ENCODE data around the gene IL17RD. TPM values are rescaled to one million over a fixed set of nuclear protein-coding genes. Genes with fewer than 3 reads are reported as not detected.

The IL17RD gene
- total RNA-seq, 2 experiments from 2014 or later, result not detected

GRCh38 chr3:57127891-57128518 is 37.1 kb downstream of the IL17RD start:
- Histone ChIP-seq H3K9me3 (ENCODE audit: control insufficient read depth in 1 of 2, insufficient read depth in 1 of 2, low read length in 2 of 2) (no peaks in the 10 kb centered on the region), H3K4me1 (ENCODE audit: insufficient read depth, low read length) (peaks cover 5% of the 10 kb centered on the region), H3K27ac (ENCODE audit: low read depth in 1 of 2, low read length in 2 of 2) (no peak overlapping the region), H3K4me3 (ENCODE audit: low read length) (no peak overlapping the region), H3K36me3 (ENCODE audit: insufficient read depth, low read length) (no peaks in the 10 kb centered on the region), H3K27me3 (ENCODE audit: control insufficient read depth in 1 of 2, insufficient read depth in 2 of 2, low read length in 2 of 2) (peaks cover 0 to 9% of the 10 kb centered on the region in 2 experiments)
- no peak for DNase-seq
- Mint-ChIP-seq H3K27ac (no peak overlapping the region), H3K27me3 (peaks cover 5% of the 10 kb centered on the region), H3K4me3 (no peak overlapping the region), H3K9me3 (no peaks in the 10 kb centered on the region), H3K36me3 (ENCODE audit: low read depth) (no peaks in the 10 kb centered on the region), H3K4me1 (ENCODE audit: low read depth) (no peaks in the 10 kb centered on the region)
- ATAC-seq (ENCODE audit: poor library complexity), result no peak
- no peak for TF ChIP-seq CTCF (IDR thresholded peaks at IDR 0.05)
- CTCF ChIA-PET, result no interaction called here
- intact Hi-C loops (cut with DNase I, micrococcal nuclease), result no loop called here
- POLR2A ChIA-PET, result no interaction called here

GRCh38 chr3:57126244-57126643 is 38.9 kb downstream of the IL17RD start:
- Histone ChIP-seq H3K9me3 (ENCODE audit: control insufficient read depth in 1 of 2, insufficient read depth in 1 of 2, low read length in 2 of 2) (no peaks in the 10 kb centered on the region), H3K27me3 (ENCODE audit: control insufficient read depth in 1 of 2, insufficient read depth in 2 of 2, low read length in 2 of 2) (peaks cover 0 to 9% of the 10 kb centered on the region in 2 experiments), H3K36me3 (ENCODE audit: insufficient read depth, low read length) (no peaks in the 10 kb centered on the region), H3K4me1 (ENCODE audit: insufficient read depth, low read length) (peaks cover 5% of the 10 kb centered on the region), H3K4me3 (ENCODE audit: low read length) (no peak overlapping the region), H3K27ac (ENCODE audit: low read depth in 1 of 2, low read length in 2 of 2) (no peak overlapping the region)
- DNase-seq (no peak), ATAC-seq (ENCODE audit: poor library complexity) (no peak)
- Mint-ChIP-seq H3K9me3 (no peaks in the 10 kb centered on the region), H3K27ac (no peak overlapping the region), H3K4me3 (no peak overlapping the region), H3K27me3 (peaks cover 14% of the 10 kb centered on the region), H3K4me1 (ENCODE audit: low read depth) (no peaks in the 10 kb centered on the region), H3K36me3 (ENCODE audit: low read depth) (no peaks in the 10 kb centered on the region)
- no peak for TF ChIP-seq CTCF (IDR thresholded peaks at IDR 0.05)
- ChIA-PET POLR2A (no interaction called here), CTCF (no interaction called here)
- intact Hi-C loops (cut with DNase I, micrococcal nuclease), result no loop called here

- DNase-seq (no peak), ATAC-seq (ENCODE audit: poor library complexity) (no peak)
- no peaks in the 10 kb centered on the region for H3K36me3 Mint-ChIP-seq (ENCODE audit: low read depth)
- Histone ChIP-seq H3K4me1 (ENCODE audit: insufficient read depth, low read length) (no peaks in the 10 kb centered on the region), H3K27me3 (ENCODE audit: control insufficient read depth in 1 of 2, insufficient read depth in 2 of 2, low read length in 2 of 2) (peaks cover 0 to 2% of the 10 kb centered on the region in 2 experiments), H3K9me3 (ENCODE audit: control insufficient read depth in 1 of 2, insufficient read depth in 1 of 2, low read length in 2 of 2) (no peaks in the 10 kb centered on the region), H3K27ac (ENCODE audit: low read depth in 1 of 2, low read length in 2 of 2) (no peak overlapping the region), H3K4me3 (ENCODE audit: low read length) (no peak overlapping the region), H3K36me3 (ENCODE audit: insufficient read depth, low read length) (no peaks in the 10 kb centered on the region)
- intact Hi-C loops (cut with DNase I, micrococcal nuclease), result no loop called here
- ChIA-PET POLR2A (no interaction called here), CTCF (no interaction called here)
- no peaks in the 10 kb centered on the region for H3K9me3 Mint-ChIP-seq
- H3K27me3 Mint-ChIP-seq, result peaks cover 16% of the 10 kb centered on the region
- H3K4me3 Mint-ChIP-seq, result no peak overlapping the region
- H3K4me1 Mint-ChIP-seq (ENCODE audit: low read depth), result no peaks in the 10 kb centered on the region
- no peak overlapping the region for H3K27ac Mint-ChIP-seq
- TF ChIP-seq CTCF (IDR thresholded peaks at IDR 0.05), result no peak
These were observed 44.5 kb downstream of the IL17RD start for GRCh38 chr3:57120451-57121174.

Measured in CD4-positive, alpha-beta T cell (primary cell).